Measurements from ENCODE around the gene SYT14.

DNA sequence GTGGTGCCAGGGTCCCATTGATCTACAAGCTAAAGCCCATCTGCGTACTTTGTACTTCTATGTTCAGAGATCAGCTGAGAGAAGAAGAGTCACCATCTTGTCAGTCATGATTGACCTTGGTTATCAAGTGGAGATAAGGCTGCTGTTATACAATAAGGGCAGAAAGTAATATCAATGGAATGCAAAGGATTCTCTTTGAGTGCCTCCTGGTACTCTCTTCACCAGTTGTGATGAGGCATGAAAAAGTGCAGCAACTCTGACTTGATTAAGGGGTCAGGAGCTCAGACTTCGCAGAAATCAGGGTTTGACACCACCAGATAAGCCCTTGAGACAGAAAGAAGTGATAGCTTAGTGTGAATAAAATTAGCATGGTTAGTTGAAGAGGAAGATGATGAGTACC, 25.7 kb upstream of the SYT14 start:
- TF ChIP-seq POLR2A (IDR thresholded peaks at IDR 0.05) (no peak), EP300 (IDR thresholded peaks at IDR 0.05) (no peak)
- TF ChIP-seq, protein P1, sequence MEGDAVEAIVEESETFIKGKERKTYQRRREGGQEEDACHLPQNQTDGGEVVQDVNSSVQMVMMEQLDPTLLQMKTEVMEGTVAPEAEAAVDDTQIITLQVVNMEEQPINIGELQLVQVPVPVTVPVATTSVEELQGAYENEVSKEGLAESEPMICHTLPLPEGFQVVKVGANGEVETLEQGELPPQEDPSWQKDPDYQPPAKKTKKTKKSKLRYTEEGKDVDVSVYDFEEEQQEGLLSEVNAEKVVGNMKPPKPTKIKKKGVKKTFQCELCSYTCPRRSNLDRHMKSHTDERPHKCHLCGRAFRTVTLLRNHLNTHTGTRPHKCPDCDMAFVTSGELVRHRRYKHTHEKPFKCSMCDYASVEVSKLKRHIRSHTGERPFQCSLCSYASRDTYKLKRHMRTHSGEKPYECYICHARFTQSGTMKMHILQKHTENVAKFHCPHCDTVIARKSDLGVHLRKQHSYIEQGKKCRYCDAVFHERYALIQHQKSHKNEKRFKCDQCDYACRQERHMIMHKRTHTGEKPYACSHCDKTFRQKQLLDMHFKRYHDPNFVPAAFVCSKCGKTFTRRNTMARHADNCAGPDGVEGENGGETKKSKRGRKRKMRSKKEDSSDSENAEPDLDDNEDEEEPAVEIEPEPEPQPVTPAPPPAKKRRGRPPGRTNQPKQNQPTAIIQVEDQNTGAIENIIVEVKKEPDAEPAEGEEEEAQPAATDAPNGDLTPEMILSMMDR (IDR thresholded peaks at IDR 0.05) = no peak
